A673 (cell line): ENCODE data around the gene RNF180. TPM values are rescaled to one million over a fixed set of nuclear protein-coding genes. Genes with fewer than 3 reads are reported as not detected.

Experiments
- BruUV-seq: library from RNA; stranded (reverse); fragments of 400-500 nt; replicated peaks from 2 replicates; lab custom pipeline; 2021; lab: Mats Ljungman, UMichigan
- CTCF ChIA-PET: fragments of 300-600 bp; sonication (Branson Sonifier 250); formaldehyde crosslinking; loops from one replicate; lab custom pipeline; 2022; ENCODE audit warnings: antibody characterized with exemption; lab: Charles Lee
- POLR2A ChIA-PET: fragments of 300-600 bp; sonication (Branson Sonifier 250); formaldehyde crosslinking; loops from one replicate; lab custom pipeline; 2022; ENCODE audit warnings: antibody characterized with exemption; ENCODE audit not compliant: low non-redundant PET; lab: Charles Lee
- DNase-seq: peaks from one replicate; pipeline ENCODE4 v3.0.0-alpha.2; 2015; ENCODE audit warnings: low spot score
- H3K27ac ChIP-seq: fragments of 200-600 bp; sonication (generic); 2 replicates; pipeline ENCODE4 v1.5.1; 2016; ENCODE audit warnings: mixed run types, low read depth, mild to moderate bottlenecking, mixed read lengths, antibody characterized with exemption, low read length; ENCODE audit not compliant: poor library complexity, severe bottlenecking
- H3K27me3 ChIP-seq: fragments of 200-600 bp; sonication (generic); replicated peaks from 2 replicates; pipeline ENCODE4 v1.6.1; 2017; ENCODE audit warnings: mixed run types, low read depth, mild to moderate bottlenecking, mixed read lengths, antibody characterized with exemption, low read length; ENCODE audit not compliant: insufficient read depth, poor library complexity
- H3K36me3 ChIP-seq: fragments of 200-600 bp; sonication (generic); 2 replicates; pipeline ENCODE4 v1.6.1; 2016; ENCODE audit warnings: mixed run types, mild to moderate bottlenecking, mixed read lengths, antibody characterized with exemption, low read length; ENCODE audit not compliant: insufficient read depth, poor library complexity, severe bottlenecking
- H3K4me1 ChIP-seq: fragments of 200-600 bp; sonication (generic); 2 replicates; pipeline ENCODE4 v1.6.1; 2017; ENCODE audit warnings: mixed run types, mild to moderate bottlenecking, mixed read lengths, antibody characterized with exemption, low read length; ENCODE audit not compliant: insufficient read depth, poor library complexity, severe bottlenecking
- H3K4me3 ChIP-seq: fragments of 200-600 bp; sonication (generic); 2 replicates; pipeline ENCODE4 v1.5.1; 2016; ENCODE audit warnings: low read depth, mixed run types, mild to moderate bottlenecking, mixed read lengths, low read length; ENCODE audit not compliant: poor library complexity, severe bottlenecking
- H3K9me3 ChIP-seq: fragments of 200-600 bp; sonication (generic); 2 replicates; pipeline ENCODE4 v1.6.1; 2016; ENCODE audit warnings: mixed run types, low read depth, mild to moderate bottlenecking, mixed read lengths, antibody characterized with exemption, low read length; ENCODE audit not compliant: poor library complexity, severe bottlenecking
- EZH2 ChIP-seq: fragments of 200-600 bp; sonication (generic); IDR thresholded peaks from 2 replicates; pipeline ENCODE4 v1.6.1; 2017; ENCODE audit warnings: borderline replicate concordance, low read depth, mild to moderate bottlenecking, mixed read lengths, antibody characterized with exemption, low read length; ENCODE audit not compliant: poor library complexity, severe bottlenecking
- intact Hi-C: fragments of 100-400 bp; cut with micrococcal nuclease; formaldehyde crosslinking; loops from one replicate; pipeline ENCODE4 v1.10.0; 2022; ENCODE audit not compliant: unreplicated experiment
- total RNA-seq: library from RNA; stranded (reverse); gene quantifications from 2 replicates; pipeline ENCODE4 v1.2.3, GENCODE V29; 2021
- TF ChIP-seq, protein P1 (sequence below): fragments of 300-800, 200-600 bp; sonication (generic); conservative IDR thresholded peaks from 2 replicates; pipeline ENCODE4 v1.5.1; 2017; ENCODE audit warnings: low read depth, mild to moderate bottlenecking, antibody characterized with exemption, low read length, moderate library complexity, mixed read lengths

Gene RNF180
- total RNA-seq, 1 experiment from 2014 or later, result 0.67 TPM

- H3K27ac ChIP-seq, result no peak overlapping the region
- CTCF ChIA-PET, result no interaction called here
- intact Hi-C loops, result no loop called here
- no peaks in the 10 kb centered on the region for H3K27me3 ChIP-seq
- no TSS peak for BruUV-seq
- POLR2A ChIA-PET, result no interaction called here
- TF ChIP-seq EZH2, result no peak
- TF ChIP-seq, protein P1, sequence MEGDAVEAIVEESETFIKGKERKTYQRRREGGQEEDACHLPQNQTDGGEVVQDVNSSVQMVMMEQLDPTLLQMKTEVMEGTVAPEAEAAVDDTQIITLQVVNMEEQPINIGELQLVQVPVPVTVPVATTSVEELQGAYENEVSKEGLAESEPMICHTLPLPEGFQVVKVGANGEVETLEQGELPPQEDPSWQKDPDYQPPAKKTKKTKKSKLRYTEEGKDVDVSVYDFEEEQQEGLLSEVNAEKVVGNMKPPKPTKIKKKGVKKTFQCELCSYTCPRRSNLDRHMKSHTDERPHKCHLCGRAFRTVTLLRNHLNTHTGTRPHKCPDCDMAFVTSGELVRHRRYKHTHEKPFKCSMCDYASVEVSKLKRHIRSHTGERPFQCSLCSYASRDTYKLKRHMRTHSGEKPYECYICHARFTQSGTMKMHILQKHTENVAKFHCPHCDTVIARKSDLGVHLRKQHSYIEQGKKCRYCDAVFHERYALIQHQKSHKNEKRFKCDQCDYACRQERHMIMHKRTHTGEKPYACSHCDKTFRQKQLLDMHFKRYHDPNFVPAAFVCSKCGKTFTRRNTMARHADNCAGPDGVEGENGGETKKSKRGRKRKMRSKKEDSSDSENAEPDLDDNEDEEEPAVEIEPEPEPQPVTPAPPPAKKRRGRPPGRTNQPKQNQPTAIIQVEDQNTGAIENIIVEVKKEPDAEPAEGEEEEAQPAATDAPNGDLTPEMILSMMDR, result no peak
- DNase-seq, result no peak
- H3K36me3 ChIP-seq, result no peaks in the 10 kb centered on the region
- H3K9me3 ChIP-seq, result no peaks in the 10 kb centered on the region
- no peaks in the 10 kb centered on the region for H3K4me1 ChIP-seq
- no peak overlapping the region for H3K4me3 ChIP-seq
Observed at GRCh38 chr5:64292611-64293215, 127.1 kb downstream of the RNF180 start.

GRCh38 chr5:64295101-64295500 is 129.5 kb downstream of the RNF180 start:
- H3K27me3 ChIP-seq, result no peaks in the 10 kb centered on the region
- TF ChIP-seq EZH2, result no peak
- TF ChIP-seq, protein P1, result no peak
- no peak for DNase-seq
- H3K36me3 ChIP-seq, result no peaks in the 10 kb centered on the region
- CTCF ChIA-PET, result no interaction called here
- H3K4me1 ChIP-seq, result no peaks in the 10 kb centered on the region
- H3K9me3 ChIP-seq, result no peaks in the 10 kb centered on the region
- BruUV-seq, result no TSS peak
- intact Hi-C loops, result no loop called here
- H3K4me3 ChIP-seq, result no peak overlapping the region
- POLR2A ChIA-PET, result no interaction called here
- H3K27ac ChIP-seq, result no peak overlapping the region

- no TSS peak for BruUV-seq
- TF ChIP-seq, protein P1, result no peak
- no peak for TF ChIP-seq EZH2
- no peaks in the 10 kb centered on the region for H3K9me3 ChIP-seq
- ChIA-PET POLR2A (no interaction called here), CTCF (no interaction called here)
- intact Hi-C loops, result no loop called here
- H3K27ac ChIP-seq, result no peak overlapping the region
- no peak overlapping the region for H3K4me3 ChIP-seq
- no peaks in the 10 kb centered on the region for H3K27me3 ChIP-seq
- H3K36me3 ChIP-seq, result no peaks in the 10 kb centered on the region
- no peaks in the 10 kb centered on the region for H3K4me1 ChIP-seq
- no peak for DNase-seq
Observed at GRCh38 chr5:64298586-64298985, 132.9 kb downstream of the RNF180 start.
